HepG2 (cell line): ENCODE measurements around the gene SMCO4. TPM values are rescaled to one million over a fixed set of nuclear protein-coding genes. Genes with fewer than 3 reads are reported as not detected.

ENCODE experiments used
- ARID3A ChIP-seq: IDR thresholded peaks from 2 replicates; pipeline ENCODE4 v1.6.1; 2012; ENCODE audit warnings: low read depth, low read length, improper control_type of control experiment
- HNRNPLL ChIP-seq: fragments of 200-400 bp; formaldehyde crosslinking; IDR thresholded peaks from 2 replicates; pipeline ENCODE4 v1.6.1; 2017; ENCODE audit warnings: mild to moderate bottlenecking, low read depth, low read length; ENCODE audit not compliant: poor library complexity, severe bottlenecking
- KAT8 ChIP-seq: IDR thresholded peaks from 2 replicates; pipeline ENCODE4 v1.6.1; 2016; ENCODE audit warnings: missing genetic modification reagents, missing compliant biosample characterization
- KMT2A ChIP-seq: sonication (generic); formaldehyde crosslinking; IDR thresholded peaks from 2 replicates; pipeline ENCODE4 v1.4.0; 2020; ENCODE audit warnings: missing genetic modification reagents
- MXI1 ChIP-seq: IDR thresholded peaks from 3 replicates; pipeline ENCODE4 v1.6.1; 2012; ENCODE audit warnings: low read depth, low read length, inconsistent platforms, borderline replicate concordance
- NCOA2 ChIP-seq: sonication (generic); formaldehyde crosslinking; IDR thresholded peaks from 2 replicates; pipeline ENCODE4 v1.8.0; 2022; ENCODE audit warnings: inconsistent platforms
- PATZ1 ChIP-seq: sonication (generic); formaldehyde crosslinking; IDR thresholded peaks from 2 replicates; pipeline ENCODE4 v1.4.0; 2020; ENCODE audit warnings: missing genetic modification reagents
- PAX8 ChIP-seq: sonication (generic); formaldehyde crosslinking; IDR thresholded peaks from 2 replicates; pipeline ENCODE4 v1.8.0; 2022; ENCODE audit warnings: mild to moderate bottlenecking, missing genetic modification reagents, borderline replicate concordance
- STAG1 ChIP-seq: sonication (generic); formaldehyde crosslinking; IDR thresholded peaks from 2 replicates; pipeline ENCODE4 v1.4.0; 2020; ENCODE audit warnings: missing genetic modification reagents
- TEAD2 ChIP-seq: sonication (generic); formaldehyde crosslinking; IDR thresholded peaks from 2 replicates; pipeline ENCODE4 v1.9.0; 2021; ENCODE audit warnings: missing genetic modification reagents
- ZBTB46 ChIP-seq: sonication (generic); formaldehyde crosslinking; IDR thresholded peaks from 2 replicates; pipeline ENCODE4 v1.4.0; 2020; ENCODE audit warnings: mild to moderate bottlenecking, missing genetic modification reagents, borderline replicate concordance
- ZMAT3 ChIP-seq: sonication (generic); formaldehyde crosslinking; conservative IDR thresholded peaks from 2 replicates; pipeline ENCODE4 v1.7.0; 2021; ENCODE audit warnings: missing genetic modification reagents
- ZMYM2 ChIP-seq: sonication (generic); formaldehyde crosslinking; IDR thresholded peaks from 2 replicates; pipeline ENCODE4 v1.8.0; 2022; ENCODE audit warnings: mild to moderate bottlenecking, missing genetic modification reagents
- ZNF281 ChIP-seq: sonication (generic); formaldehyde crosslinking; IDR thresholded peaks from 2 replicates; pipeline ENCODE4 v1.4.0; 2020; ENCODE audit warnings: missing genetic modification reagents, borderline replicate concordance
- ZNF574 ChIP-seq: sonication (generic); formaldehyde crosslinking; IDR thresholded peaks from 2 replicates; pipeline ENCODE4 v1.4.0; 2020; ENCODE audit warnings: missing genetic modification reagents
- ZNF670 ChIP-seq: sonication (generic); formaldehyde crosslinking; IDR thresholded peaks from 2 replicates; pipeline ENCODE4 v1.8.0; 2022; ENCODE audit warnings: mild to moderate bottlenecking, missing genetic modification reagents, borderline replicate concordance
- ZNF713 ChIP-seq: sonication (generic); formaldehyde crosslinking; IDR thresholded peaks from 2 replicates; pipeline ENCODE4 v1.4.0; 2020; ENCODE audit warnings: mild to moderate bottlenecking, missing genetic modification reagents
- ZNF878 ChIP-seq: sonication (generic); formaldehyde crosslinking; IDR thresholded peaks from 2 replicates; pipeline ENCODE4 v1.8.1; 2023; ENCODE audit warnings: mild to moderate bottlenecking, missing genetic modification reagents, moderate library complexity
- polyA plus RNA-seq, 8 experiments: library from polyadenylated mRNA; depleted of rRNA in 3 of 8; stranded (reverse) in 7 of 8; unstranded in 1 of 8; fragments of >200 nt; fragmentation: Illumina TruSeq in 4 of 8; extraction: Trizol in 4 of 8; gene quantifications; 2 replicates each; pipeline versions ENCODE4 v1.2.1 to v1.2.3, GENCODE V29; 2011 to 2016; ENCODE audit warnings: low read depth in 4 of 8, missing spikeins in 1 of 8, mixed read lengths in 1 of 8; ENCODE audit not compliant: insufficient read depth in 1 of 8
- total RNA-seq, 5 experiments: library from RNA; depleted of rRNA; stranded (reverse); fragments of >200 nt; fragmentation: Illumina TruSeq; extraction: Trizol; gene quantifications; 2 replicates each; pipeline ENCODE4 v1.2.3, GENCODE V29; 2016; ENCODE audit warnings: low read depth in 1 of 5

The SMCO4 gene
- total and polyA plus RNA-seq, 2 of the 13 experiments (the other 11 are each of a cell fraction or from before 2014, with no cell fraction given), result 10.6 to 28.5 TPM

GRCh38 chr11:93543292-93543977, at the start of gene SMCO4 (continued):
- TF ChIP-seq ZNF574 (CRISPR knock-in tag) (peak; percentile 76), TEAD2 (CRISPR knock-in tag) (no peak), HNRNPLL (peak; percentile 73), ZNF281 (CRISPR knock-in tag) (peak; percentile 33; the same call in 1 of the 2 replicates), ZNF878 (CRISPR knock-in tag) (0 out of 2 replicates have a peak, but pooled peaks have one; percentile 45), MXI1 (peak; percentile 41; the same call in 1 of the 3 replicates), KAT8 (CRISPR knock-in tag) (peak; percentile 55), NCOA2 (CRISPR knock-in tag) (peak; percentile 34; the same call in 1 of the 2 replicates), ZMYM2 (CRISPR knock-in tag) (peak; percentile 98), ZMAT3 (CRISPR knock-in tag) (peak; percentile 63), PAX8 (CRISPR knock-in tag) (0 out of 2 replicates have a peak, but pooled peaks have one; percentile 63), ZNF713 (CRISPR knock-in tag) (no peak), STAG1 (CRISPR knock-in tag) (peak; percentile 86), ZBTB46 (CRISPR knock-in tag) (0 out of 2 replicates have a peak, but pooled peaks have one; percentile 39), ARID3A (no peak), KMT2A (CRISPR knock-in tag) (peak; percentile 73), ZNF670 (CRISPR knock-in tag) (0 out of 2 replicates have a peak, but pooled peaks have one; percentile 56), PATZ1 (peak; percentile 92)
